Type B pancreatic cell (in vitro differentiated cells): Measurements from ENCODE around the gene ABCA7. TPM values are rescaled to one million over a fixed set of nuclear protein-coding genes. Genes with fewer than 3 reads are reported as not detected.

ENCODE experiments used
- DNase-seq: peaks from one replicate; pipeline ENCODE4 v3.0.0; 2021; ENCODE audit warnings: mixed read lengths; ENCODE audit not compliant: unreplicated experiment; ENCODE audit errors: extremely low spot score
- H3K27ac Mint-ChIP-seq: 2 replicates; pipeline ENCODE4 v1.8.0; 2021; ENCODE audit warnings: mild to moderate bottlenecking, mixed read lengths
- H3K27me3 Mint-ChIP-seq: 2 replicates; pipeline ENCODE4 v1.8.0; 2021; ENCODE audit warnings: mixed read lengths
- H3K36me3 Mint-ChIP-seq: 2 replicates; pipeline ENCODE4 v1.8.0; 2021; ENCODE audit warnings: mixed read lengths
- H3K4me1 Mint-ChIP-seq: one replicate; pipeline ENCODE4 v1.8.0; 2021; ENCODE audit warnings: mixed read lengths; ENCODE audit not compliant: unreplicated experiment
- H3K4me3 Mint-ChIP-seq: 2 replicates; pipeline ENCODE4 v1.8.0; 2021; ENCODE audit warnings: mild to moderate bottlenecking, mixed read lengths
- H3K9me3 Mint-ChIP-seq: 2 replicates; pipeline ENCODE4 v1.8.0; 2021; ENCODE audit warnings: mixed read lengths
- CTCF ChIP-seq: fragments of 200-600 bp; sonication (generic); conservative IDR thresholded peaks from 2 replicates; pipeline ENCODE4 v1.5.0; 2021; ENCODE audit warnings: antibody characterized with exemption, mild to moderate bottlenecking
- total RNA-seq: library from RNA; stranded (reverse); gene quantifications from 2 replicates; pipeline ENCODE4 v1.2.1, GENCODE V29; 2021; ENCODE audit warnings: low replicate concordance

ABCA7 gene
- total RNA-seq, 1 donor from 2014 or later, result 26.1 TPM

GRCh38 chr19:1035998-1036621, 3.8 kb upstream of the ABCA7 start:
- no peaks in the 10 kb centered on the region for H3K27me3 Mint-ChIP-seq
- H3K9me3 Mint-ChIP-seq, result no peaks in the 10 kb centered on the region
- TF ChIP-seq CTCF, result no peak
- H3K27ac Mint-ChIP-seq, result peak overlapping the region; percentile 82
- no peak for DNase-seq
- H3K4me3 Mint-ChIP-seq, result no peak overlapping the region
- peaks cover 10% of the 10 kb centered on the region for H3K36me3 Mint-ChIP-seq
- H3K4me1 Mint-ChIP-seq, result peaks cover 21% of the 10 kb centered on the region

- Mint-ChIP-seq H3K4me1 (peaks cover 24% of the 10 kb centered on the region), H3K4me3 (peak overlapping the region; percentile 49)
Observed at GRCh38 chr19:1037621-1038064, 2.3 kb upstream of the ABCA7 start.

GRCh38 chr19:1038978-1039645, 795 bp upstream of the ABCA7 start:
- peaks cover 7% of the 10 kb centered on the region for H3K36me3 Mint-ChIP-seq
- peaks cover 24% of the 10 kb centered on the region for H3K4me1 Mint-ChIP-seq
- no peak for TF ChIP-seq CTCF
- H3K4me3 Mint-ChIP-seq, result peak overlapping the region; percentile 95
- peak overlapping the region; percentile 87 for H3K27ac Mint-ChIP-seq
- no peak for DNase-seq
- H3K27me3 Mint-ChIP-seq, result no peaks in the 10 kb centered on the region
- no peaks in the 10 kb centered on the region for H3K9me3 Mint-ChIP-seq

More at GRCh38 chr19:1037621-1038064, 2.3 kb upstream of the ABCA7 start:
- no peak for TF ChIP-seq CTCF
- no peaks in the 10 kb centered on the region for H3K27me3 Mint-ChIP-seq
- no peak for DNase-seq
- H3K36me3 Mint-ChIP-seq, result peaks cover 7% of the 10 kb centered on the region
- H3K27ac Mint-ChIP-seq, result peak overlapping the region; percentile 87
- H3K9me3 Mint-ChIP-seq, result no peaks in the 10 kb centered on the region

GRCh38 chr19:1040476-1041271, 767 bp downstream of the ABCA7 start:
- Mint-ChIP-seq H3K4me3 (peak overlapping the region; percentile 95), H3K9me3 (no peaks in the 10 kb centered on the region), H3K27me3 (no peaks in the 10 kb centered on the region), H3K4me1 (peaks cover 24% of the 10 kb centered on the region), H3K36me3 (peaks cover 7% of the 10 kb centered on the region), H3K27ac (peak overlapping the region; percentile 87)
- no peak for DNase-seq
- no peak for TF ChIP-seq CTCF

GRCh38 chr19:1041272-1041834, 1.4 kb downstream of the ABCA7 start:
- Mint-ChIP-seq H3K4me3 (peak overlapping the region; percentile 95), H3K27ac (peak overlapping the region; percentile 87), H3K9me3 (no peaks in the 10 kb centered on the region), H3K27me3 (no peaks in the 10 kb centered on the region), H3K4me1 (peaks cover 24% of the 10 kb centered on the region), H3K36me3 (peaks cover 7% of the 10 kb centered on the region)
- no peak for TF ChIP-seq CTCF
- DNase-seq, result no peak
